ENCODE results near the gene RUFY4. TPM values are rescaled to one million over a fixed set of nuclear protein-coding genes. Genes with fewer than 3 reads are reported as not detected.

The RUFY4 gene
- total RNA-seq, 4 donors from 2014 or later = not detected

- no peaks in the 10 kb centered on the region for H3K36me3 ChIP-seq
- no peaks in the 10 kb centered on the region for H3K4me1 ChIP-seq
- 66 to 74% methylated on average over 8 to 9 of the region's 9 CpGs for WGBS, 2 donors
- no peak overlapping the region for H3K27ac ChIP-seq
- intact Hi-C loops (cut with DNase I) = loop anchor here (10.0 kb wide), 1 partner anchor 285 kb away; no protein-coding TSS in a partner anchor
- no peaks in the 10 kb centered on the region for H3K27me3 ChIP-seq
- no peak for DNase-seq
- TF ChIP-seq CTCF (IDR thresholded peaks at IDR 0.05) (no peak), POLR2A (IDR thresholded peaks at IDR 0.05) (no peak)
- no peaks in the 10 kb centered on the region for H3K9me3 ChIP-seq
- no peak overlapping the region for H3K4me3 ChIP-seq (replicated peaks in 1 of 3)
Measured at GRCh38 chr2:218069606-218070300, 700 bp downstream of the RUFY4 start.

- no peak for TF ChIP-seq CTCF (IDR thresholded peaks at IDR 0.05)
- TF ChIP-seq POLR2A (IDR thresholded peaks at IDR 0.05) = no peak
- WGBS, 2 donors = 77 to 79% methylated on average over 4 of the region's 4 CpGs
- Histone ChIP-seq H3K9me3 (no peaks in the 10 kb centered on the region), H3K27me3 (no peaks in the 10 kb centered on the region), H3K4me1 (no peaks in the 10 kb centered on the region), H3K27ac (no peak overlapping the region), H3K4me3 (replicated peaks in 1 of 3) (no peak overlapping the region), H3K36me3 (no peaks in the 10 kb centered on the region)
- no peak for DNase-seq
- intact Hi-C loops (cut with DNase I) = no loop called here
Measured at GRCh38 chr2:218070587-218070986, 1.5 kb downstream of the RUFY4 start.

- Histone ChIP-seq H3K36me3 (no peaks in the 10 kb centered on the region), H3K4me3 (replicated peaks in 1 of 3) (no peak overlapping the region), H3K4me1 (no peaks in the 10 kb centered on the region), H3K27ac (no peak overlapping the region), H3K9me3 (no peaks in the 10 kb centered on the region), H3K27me3 (no peaks in the 10 kb centered on the region)
- TF ChIP-seq POLR2A (IDR thresholded peaks at IDR 0.05) (no peak), CTCF (IDR thresholded peaks at IDR 0.05) (no peak)
- DNase-seq = no peak
- WGBS, 2 donors = 78 to 88% methylated on average over 13 of the region's 13 CpGs
- intact Hi-C loops (cut with DNase I) = no loop called here
Measured at GRCh38 chr2:218071218-218071937, 2.3 kb downstream of the RUFY4 start.

- Histone ChIP-seq H3K4me1 (no peaks in the 10 kb centered on the region), H3K27ac (no peak overlapping the region), H3K36me3 (no peaks in the 10 kb centered on the region), H3K4me3 (replicated peaks in 1 of 3) (no peak overlapping the region), H3K9me3 (no peaks in the 10 kb centered on the region), H3K27me3 (no peaks in the 10 kb centered on the region)
- no peak for TF ChIP-seq CTCF (IDR thresholded peaks at IDR 0.05)
- DNase-seq = no peak
- 81 to 87% methylated on average over 3 of the region's 3 CpGs for whole genome bisulfite sequencing, 2 donors
- intact Hi-C loops (cut with DNase I) = no loop called here
Measured at GRCh38 chr2:218072002-218072401, 2.9 kb downstream of the RUFY4 start.

- intact Hi-C loops (cut with DNase I) = no loop called here
- Histone ChIP-seq H3K27ac (no peak overlapping the region), H3K4me3 (replicated peaks in 1 of 3) (no peak overlapping the region), H3K4me1 (no peaks in the 10 kb centered on the region), H3K27me3 (no peaks in the 10 kb centered on the region), H3K36me3 (no peaks in the 10 kb centered on the region), H3K9me3 (no peaks in the 10 kb centered on the region)
- TF ChIP-seq CTCF (IDR thresholded peaks at IDR 0.05) = no peak
- no peak for DNase-seq
- WGBS, 2 donors = 89% methylated on average over 8 of the region's 8 CpGs
Measured at GRCh38 chr2:218072478-218073024, 3.5 kb downstream of the RUFY4 start.

Measured in thyroid gland (tissue), 4 donors.